ENCODE data around the gene PHLDB3.
"Not testable (repeated sequence)": the region's sequence is repeated elsewhere in the genome, so short reads cannot be mapped to it uniquely, and the experiment has no call there.

The PHLDB3 gene

DNA sequence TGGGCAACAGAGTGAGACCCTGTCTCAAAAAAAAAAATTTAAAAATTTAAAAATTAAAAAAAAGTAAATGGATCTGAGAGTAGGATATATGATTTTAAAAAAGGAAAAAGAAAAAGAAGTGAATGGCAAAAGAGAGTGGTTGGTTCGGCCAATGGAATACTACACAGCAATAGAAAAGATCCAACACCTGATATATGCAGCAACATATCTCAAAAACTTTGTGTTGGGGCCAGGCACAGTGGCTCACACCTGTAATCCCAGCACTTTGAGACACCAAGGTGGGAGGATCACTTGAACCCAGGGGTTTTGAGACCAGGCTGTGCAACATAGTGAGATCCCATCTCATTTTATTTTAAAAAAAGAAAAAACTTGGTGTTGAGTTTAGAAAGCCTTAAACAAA is 37.8 kb downstream of the PHLDB3 start:
- no peak for DNase-seq

DNA sequence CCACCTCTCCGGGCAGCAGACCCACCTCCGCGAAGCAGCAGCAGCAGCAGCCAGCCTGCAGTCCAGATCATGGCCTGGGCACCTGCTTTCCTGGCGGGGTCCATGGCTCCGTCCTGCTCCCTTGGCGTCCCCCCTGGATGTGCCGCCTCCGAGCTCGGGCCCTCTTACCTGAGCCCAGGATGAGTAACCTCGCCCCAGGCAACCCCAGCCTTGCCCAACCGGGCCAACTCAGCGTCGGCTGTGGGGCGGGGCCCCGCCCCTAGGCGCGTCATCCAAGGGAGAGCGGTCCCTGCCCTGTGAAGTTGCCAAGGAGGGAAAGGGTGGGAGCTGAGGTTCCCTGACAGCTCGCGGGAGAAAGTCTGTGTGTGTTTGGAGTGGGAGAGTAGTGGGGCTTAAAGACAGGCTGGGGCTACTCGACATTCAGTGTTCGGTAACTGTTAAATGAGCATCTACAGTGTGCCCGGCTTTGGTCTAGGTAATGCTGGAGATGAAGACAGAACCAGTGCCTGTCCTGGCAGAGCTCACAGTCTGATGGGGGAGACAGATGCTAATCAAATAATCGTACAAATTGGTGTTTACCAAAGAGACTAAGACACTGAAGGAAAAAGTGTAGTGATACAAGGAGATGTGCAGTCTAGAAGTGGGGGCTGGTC is 39.0 kb downstream of the PHLDB3 start, which contains the start of gene LYPD3:
TSS of gene LYPD3 (minus strand) at position 141 of the 653 bp plus-strand sequence. CDS start at position 104, 37 bp downstream.
- DNase-seq, result no peak

DNA sequence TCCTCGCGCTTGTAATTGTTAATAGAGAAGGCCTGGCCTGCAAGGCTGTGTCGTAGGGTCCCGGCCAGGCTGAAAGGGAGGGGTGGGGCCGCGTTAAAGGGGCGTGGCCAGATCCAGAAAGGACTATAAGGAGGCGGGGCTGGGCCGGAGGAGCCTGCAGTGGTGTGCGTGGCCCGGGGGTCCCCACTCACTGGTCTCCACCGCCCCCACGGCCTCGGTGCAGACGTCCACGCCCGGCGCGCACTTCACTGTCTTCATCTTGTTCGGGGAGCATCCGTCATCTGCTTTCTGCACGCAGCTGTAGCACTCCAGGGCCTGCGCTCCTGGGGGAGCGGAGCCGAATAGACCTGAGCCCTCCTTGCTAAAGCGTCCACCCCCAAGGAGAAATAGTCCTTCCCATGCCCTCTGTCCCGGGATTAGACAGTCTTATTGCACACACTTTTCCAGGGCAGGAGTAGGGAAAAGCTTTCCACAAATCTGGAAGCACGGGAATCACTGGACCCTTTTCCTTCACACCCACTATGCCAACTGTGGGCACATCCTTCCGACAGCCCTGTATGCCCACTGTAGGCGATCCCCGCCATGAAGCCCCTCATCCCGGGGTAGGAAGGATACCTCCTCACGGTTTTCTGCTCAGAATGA is 40.3 kb downstream of the PHLDB3 start:
- no peak for DNase-seq

DNA sequence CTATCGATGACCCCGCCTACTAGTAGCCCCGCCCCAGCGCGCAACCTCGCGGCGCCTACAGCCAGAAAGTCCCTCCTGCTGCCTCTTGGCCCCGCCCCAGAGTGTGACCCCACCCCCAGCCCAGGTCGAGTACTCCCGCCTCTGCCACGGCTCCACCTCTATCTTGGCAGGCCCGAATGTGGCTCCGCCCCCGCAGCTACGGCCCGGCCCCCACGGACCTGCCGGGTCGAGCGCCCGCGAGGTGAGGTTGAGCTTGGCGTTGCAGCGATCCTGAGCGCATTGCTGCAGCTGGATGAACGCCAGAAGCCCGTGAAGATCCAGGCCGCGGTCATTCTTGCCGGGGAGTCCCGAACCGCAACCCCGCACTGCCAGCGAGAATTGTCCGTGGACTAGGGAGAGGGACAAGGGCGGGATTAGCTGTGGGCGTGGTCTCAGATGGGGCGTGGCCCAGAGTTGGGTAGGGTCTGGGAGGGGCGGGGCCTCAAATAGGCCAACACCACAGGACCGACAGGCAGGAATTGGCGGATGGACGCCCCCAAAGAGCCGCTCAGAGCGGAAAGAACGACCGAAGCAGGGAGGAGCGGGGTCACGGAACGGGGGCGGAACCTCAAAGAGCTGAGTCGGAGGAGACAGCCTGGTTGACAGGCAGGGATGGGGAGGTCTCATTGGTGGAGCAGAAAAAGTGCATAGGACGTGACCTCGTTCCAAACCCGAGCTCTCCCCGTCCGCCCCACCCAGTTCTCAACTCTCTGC is 41.0 kb downstream of the PHLDB3 start:
- peak; percentile 38 to 43 for DNase-seq

DNA sequence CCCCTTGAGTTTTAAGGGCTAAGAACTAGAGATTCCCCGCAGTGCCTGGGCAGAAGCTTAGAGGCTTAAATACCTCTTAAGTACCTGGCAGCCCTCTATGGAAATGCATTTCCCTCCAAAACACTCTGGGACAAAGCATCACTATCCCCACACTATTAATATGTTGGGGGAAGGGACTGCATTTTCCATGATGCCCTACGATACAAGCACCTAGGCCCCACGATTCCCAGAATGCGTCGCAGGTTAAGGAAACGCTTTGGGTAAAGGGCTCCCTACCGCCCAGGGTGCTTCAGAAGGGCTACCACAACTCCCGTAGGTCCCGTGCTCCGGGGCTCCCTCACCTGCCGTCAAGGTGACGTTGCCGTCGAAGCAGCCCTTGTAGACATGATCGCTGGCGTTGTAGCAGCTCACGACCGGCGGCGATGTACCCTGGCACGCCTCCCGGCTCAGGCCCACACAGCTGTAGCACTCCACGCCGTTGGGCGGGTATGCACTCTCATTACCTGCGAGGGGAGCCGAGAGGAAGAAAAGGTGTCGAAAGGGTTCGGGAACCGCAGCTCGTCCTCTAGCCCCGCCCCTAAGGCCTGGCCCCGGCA is 41.7 kb downstream of the PHLDB3 start:
- no peak for DNase-seq

DNA sequence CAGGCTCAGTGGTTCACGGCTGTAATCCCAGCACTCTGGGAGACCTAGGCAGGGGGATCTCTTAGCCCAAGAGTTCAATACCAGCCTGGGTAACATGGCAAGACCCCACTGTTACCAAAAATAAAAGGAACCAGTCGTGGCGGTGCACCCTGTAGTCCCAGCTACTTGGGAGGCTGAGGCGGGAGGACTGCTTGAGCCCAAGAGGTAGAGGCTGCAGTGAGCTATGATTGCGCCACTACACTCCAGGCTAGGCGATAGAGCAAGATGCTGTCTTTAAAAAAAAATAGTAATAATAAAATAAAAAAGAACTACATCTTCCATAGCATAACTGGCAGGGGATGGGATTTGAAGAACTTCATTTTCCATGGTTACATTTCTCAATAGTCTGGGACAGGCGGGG is 42.2 kb downstream of the PHLDB3 start:
- no peak for DNase-seq

DNA sequence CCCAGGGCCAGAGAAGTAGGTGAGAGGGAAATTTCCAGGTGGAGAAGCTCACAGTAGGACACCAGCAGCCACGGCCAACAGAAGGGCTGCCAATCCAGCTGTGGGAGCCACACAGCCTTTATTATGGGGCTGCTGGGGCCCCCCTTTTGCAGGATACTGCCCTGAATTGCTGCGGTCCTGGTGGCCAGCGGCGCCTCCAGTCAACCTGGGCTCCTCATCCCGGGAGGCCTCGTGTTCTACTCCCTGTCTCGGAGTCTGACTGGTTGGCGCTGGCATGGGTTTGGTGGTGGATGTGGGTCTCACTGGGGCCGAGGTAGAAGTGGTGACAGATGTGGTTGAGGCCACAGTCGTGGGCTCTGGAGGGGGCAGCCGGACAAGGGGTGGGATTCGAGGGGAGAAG is 43.2 kb downstream of the PHLDB3 start:
- no peak for DNase-seq

DNA sequence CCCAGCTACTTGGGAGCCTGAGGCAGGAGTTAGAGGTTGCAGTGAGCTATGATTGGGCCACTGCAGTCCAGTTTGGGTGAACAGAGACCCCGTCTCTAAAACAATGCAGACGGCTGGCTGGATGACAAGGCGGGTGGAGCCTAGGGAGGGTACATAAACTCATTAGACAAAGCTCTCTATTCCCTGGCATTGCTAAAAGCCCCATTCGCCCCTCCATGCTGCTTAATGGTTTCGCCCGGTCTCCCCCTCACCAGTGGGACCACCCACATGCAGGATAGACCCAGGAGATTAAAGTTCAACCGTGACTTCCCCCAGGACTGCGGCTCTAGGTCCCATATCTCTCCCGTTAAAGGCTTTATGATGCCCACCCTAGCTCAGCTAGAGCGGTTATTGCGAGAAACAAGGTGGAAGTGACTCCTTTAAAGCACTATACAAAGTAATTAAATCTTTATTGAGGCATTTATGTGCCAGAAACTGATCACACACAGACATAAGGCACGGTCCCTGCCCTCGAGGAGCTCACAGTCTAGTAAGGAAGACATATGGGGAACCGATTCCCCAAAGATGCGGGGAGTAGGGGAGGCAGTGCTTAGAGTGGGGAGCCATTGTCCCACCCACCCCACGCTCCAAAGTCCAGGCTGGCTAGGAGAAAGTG is 44.1 kb downstream of the PHLDB3 start:
- no peak for DNase-seq

DNA sequence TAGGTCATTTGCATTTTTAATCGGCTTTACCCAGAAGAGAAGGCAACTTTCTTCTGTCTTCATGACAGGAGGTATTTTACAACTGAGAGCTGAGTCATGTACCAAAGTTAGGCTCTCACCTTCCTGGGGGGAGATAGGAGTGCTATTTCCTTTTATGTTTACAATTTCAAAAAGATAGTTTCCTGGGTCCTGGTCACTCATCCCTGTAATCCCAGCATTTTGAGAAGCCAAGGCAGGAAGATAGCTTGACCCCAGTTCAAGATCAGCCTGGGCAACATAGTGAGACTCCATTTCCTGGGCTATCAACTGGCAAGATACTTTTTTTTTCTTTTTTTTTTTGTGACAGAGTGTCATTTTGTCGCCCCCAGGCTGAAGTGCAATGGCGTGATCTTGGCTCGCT is 46.7 kb downstream of the PHLDB3 start:
- DNase-seq, result no peak

DNA sequence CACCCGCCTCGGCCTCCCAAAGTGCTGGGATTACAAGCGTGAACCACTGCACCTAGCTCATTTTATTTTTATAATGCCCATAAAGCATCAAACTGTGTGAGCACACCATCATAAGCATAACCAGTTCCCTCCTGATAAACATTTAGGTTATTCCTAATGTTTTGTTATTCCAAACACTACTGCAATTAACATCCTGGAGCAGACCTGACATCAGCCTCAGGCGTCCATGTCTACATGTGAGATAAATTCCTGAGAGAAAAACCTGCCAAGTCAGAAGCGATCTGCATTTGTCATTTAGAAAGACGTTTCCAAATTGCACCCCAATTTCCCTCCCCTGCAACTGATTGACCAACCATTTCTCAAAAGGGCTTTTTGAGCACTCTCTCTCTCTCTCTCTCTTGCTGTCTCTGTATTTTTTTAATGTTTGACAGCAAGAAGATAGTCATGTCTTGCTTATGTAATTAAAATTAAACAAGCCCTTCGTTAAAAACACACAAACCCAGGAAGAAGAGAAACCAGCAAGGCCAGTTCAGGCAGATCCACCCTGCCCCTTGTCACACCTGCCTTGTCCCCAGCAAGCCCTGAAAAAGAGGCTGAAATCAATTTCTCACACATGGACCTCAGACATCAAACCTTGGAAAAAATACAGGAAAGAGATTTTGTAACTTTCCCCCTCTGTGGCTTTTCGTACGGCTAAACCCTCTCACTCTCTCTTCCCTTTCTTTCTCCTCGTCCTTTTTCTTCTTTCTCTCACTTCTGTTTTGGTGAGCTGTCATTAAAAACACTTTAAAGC is 49.0 kb downstream of the PHLDB3 start:
- DNase-seq, result no peak

DNA sequence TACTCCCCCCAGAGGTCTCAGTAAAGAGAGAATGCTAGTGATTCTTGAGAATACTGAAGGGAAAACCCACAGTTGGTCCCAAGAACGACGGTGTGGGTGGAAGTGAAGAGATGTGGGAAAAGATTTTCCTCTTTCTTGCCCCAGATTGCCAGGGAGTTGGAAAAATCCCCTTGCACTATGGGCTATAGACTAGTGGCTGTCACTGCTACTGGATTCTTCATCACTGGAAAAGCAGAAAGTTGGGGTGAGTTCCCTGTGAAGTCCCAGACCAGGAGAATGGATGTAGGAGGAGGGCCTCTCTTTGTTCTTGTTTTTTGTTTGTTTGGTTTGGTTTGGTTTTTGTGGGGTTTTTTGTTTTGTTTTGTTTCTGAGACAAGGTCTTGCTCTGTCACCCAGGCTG is 50.5 kb downstream of the PHLDB3 start:
- DNase-seq, result no peak

DNA sequence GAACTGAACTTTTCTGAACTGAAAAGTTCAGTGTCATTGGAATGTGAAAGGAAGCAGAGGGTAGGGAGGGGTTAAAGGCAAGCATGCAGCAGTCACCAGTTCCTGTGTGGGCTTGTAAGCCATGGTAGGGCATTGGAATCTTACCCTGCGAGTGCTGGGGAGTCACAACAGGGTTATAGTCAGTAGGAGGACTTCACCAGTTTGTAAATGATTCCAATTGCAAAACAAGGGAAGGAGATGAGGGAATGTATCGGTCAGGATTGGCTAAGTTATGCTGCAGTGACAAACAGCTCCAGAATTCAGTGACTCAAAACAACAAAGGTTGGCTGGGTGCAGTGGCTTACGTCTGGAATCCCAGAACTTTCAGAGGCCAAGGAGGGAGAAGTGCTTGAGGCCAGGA is 52.0 kb downstream of the PHLDB3 start:
- no peak for DNase-seq

DNA sequence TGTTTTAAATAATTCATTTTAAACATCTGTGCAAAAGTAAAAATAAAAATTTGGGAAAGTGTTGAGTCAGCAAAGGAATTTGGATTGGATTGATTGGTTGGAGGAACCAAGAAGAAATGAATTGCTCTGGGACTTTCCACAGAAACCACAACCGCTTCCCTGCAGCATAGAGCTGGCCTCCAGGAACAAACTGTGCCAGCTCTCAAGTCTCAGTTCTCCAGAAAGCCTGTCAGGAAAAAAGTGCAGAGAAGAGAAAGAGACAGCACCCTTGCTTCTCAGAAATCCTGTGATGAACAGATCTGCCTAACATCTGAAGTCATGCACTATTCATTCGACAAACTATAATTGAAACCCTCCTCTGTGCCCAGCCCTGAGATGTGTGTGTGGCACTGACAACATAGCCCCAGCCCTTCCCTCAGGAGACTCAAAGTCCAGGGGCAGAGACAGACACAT is 54.0 kb downstream of the PHLDB3 start:
- DNase-seq, result no peak

DNA sequence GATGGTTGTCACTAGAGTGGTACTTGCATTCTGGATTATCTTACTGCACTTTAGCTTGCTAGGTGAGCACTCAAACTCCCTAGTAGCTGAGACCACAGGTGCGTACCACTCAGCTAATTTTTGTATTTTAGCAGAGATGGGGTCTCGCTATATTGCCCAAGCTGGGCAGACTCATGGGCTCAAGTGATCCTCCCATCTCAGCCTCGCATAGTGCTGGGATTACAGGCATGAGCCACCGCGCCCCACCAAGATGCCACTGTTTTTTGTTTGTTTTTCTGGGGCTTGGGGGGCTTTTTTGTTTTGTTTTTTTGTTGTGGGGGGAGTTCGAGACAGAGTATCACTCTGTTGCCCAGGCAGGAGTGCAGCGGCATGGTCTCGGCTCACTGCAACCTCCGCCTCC is 56.9 kb downstream of the PHLDB3 start:
- DNase-seq, result no peak

DNA sequence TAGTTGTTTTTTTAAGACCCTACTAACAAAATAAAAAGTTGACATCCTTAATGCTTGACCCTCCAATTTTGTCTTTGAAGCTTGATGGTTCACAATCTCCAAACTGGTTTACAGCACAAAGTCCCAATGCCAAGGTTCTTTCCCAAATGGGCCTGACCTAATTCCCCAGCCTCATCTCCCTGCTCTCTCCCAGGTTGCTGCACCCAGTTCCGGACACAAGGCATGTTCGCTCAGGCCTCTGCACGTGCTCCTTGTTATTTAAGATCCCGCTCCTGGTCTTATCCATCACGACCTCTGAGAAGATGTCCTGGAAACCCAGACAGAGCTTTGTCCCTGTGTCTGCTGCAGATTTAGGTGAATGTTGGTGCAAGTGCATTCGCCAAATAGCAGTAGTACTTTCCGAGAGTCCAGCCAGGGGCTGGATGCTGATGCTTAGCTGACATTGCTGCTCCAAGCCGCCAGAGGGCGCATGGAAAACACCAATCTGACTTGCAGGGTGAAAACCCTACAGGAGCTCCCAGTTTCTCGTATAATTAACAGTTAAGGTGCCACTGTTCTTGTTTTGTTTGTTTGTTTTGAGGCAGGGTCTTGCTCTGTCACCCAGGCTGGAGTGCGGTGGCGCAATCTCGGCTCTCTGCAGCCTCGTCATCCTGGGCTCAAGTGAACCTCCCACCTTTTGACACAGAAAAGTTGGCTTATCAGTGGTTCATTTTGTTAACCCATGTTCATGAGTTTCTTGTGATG is 57.6 kb downstream of the PHLDB3 start:
- DNase-seq, result peak; percentile 1 to 2

DNA sequence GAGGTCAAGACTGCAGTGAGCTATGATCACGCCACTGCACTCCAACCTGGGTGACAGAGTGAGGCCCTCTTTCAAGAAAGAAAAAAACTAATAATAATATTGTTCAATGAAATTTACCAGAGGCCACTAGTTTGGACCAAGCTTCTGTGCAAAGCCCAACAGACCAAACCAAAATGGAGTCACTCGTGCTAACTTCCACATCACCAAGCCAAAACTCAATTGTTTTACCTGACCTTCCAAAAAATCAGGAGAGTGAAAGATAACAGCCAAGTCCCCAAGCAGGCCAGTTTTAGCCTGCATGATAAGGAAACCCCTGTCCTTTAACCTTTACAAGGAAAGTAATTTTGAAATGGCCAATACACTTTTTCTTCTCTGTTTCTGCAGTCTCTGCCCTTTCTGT is 59.1 kb downstream of the PHLDB3 start:
- no peak for DNase-seq

DNA sequence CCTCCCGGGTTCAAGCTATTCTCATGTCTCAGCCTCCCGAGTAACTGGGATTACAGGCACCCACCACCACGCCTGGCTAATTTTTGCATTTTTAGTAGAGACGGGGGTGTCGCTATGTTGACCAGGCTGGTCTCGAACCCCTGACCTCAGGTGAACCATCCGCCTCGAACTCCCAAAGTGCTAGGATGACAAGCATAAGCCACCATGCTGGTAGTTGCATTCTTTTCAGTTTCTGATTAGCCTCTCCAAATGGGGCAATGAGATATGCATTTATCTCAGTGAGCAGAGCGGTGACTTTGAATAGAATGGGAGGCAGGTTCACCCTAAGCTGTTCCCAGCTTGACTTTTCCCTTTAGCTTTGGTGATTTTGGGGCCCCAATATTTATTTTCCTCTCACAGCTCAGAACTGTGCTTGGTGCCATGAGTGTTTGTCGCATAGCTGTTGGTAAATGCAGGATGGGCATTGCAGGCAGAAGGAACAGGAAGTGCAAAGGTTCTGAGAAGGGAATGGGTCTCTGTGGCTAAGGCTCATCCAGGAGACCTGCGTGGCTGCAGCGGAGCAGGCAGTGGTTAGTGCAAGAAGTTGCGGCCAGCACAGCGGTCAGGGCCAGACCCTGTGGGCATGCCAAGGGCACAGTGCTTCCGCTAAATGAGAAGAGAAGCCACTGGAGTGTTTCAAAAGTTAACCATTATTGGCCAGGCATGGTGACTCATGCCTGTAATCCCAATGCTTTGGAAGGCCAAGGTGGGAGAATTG is 59.8 kb downstream of the PHLDB3 start:
- no peak for DNase-seq

DNA sequence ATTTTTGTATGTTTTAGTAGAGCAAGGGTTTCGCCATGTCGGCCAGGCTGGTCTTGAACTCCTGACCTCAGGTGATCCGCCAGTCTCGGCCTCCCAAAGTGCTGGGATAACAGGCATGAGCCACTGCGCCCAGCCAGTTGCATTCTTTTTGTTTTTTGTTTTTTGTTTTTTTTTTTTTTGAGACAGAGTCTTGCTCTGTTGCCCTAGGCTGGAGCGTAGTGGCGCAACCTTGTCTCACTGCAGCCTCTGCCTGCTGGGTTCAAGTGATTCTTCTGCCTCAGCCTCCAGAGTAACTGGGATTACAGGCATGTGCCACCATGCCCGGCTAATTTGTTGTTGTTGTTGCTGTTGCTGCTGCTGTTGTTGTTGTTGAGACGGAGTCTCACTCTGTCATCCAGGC is 60.5 kb downstream of the PHLDB3 start:
- DNase-seq, result not testable (repeated sequence)

DNA sequence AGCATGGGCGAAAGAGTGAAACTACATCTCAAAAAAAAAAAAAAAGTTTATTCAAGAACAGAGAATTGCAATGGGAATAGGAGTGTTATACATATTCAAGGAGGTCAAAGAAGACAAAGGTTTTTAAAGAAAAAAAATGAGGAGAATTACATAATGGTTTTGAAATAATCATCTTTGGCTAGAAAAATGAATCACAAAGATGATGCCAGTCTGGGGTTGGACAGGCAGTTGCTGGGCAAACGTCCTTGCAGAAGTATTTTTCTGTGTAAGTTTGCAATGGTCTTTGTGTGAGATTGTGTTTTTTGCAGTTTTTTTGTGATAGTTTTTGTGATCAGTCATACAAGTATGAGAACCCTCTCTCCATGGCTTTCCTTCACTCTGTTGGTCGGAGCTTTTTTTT is 62.8 kb downstream of the PHLDB3 start:
- no peak for DNase-seq

DNA sequence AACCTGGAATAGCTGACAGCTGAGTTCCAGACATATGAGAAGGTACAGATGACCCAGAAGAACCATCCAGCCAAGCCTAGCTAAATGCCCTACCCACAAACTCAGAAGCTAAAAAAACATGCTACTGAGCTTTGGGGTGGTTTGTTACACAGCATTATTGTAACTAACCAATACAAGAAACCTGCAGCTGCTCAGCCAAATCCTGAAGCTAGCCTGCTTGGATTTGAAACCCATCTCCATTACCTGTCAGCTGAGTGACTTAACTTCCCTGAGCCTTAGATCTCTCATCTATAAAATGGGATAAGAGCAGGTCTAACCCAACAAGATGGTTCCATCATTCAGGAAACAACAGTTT is 64.9 kb downstream of the PHLDB3 start:
- DNase-seq, result no peak
